Thyroid gland (tissue), 4 donors: Measurements from ENCODE around the gene TREH.

ENCODE experiments used
- CTCF ChIP-seq, 6 experiments: fragments of 200-600 bp in 3 of 6; fragments of 450-650 bp in 3 of 6; sonication (generic) in 3 of 6; IDR thresholded peaks; one replicate each; pipeline ENCODE4 v1.5.1; 2016 to 2019; ENCODE audit warnings: antibody characterized with exemption in 6 of 6, mild to moderate bottlenecking in 2 of 6, inconsistent platforms in 1 of 6, moderate library complexity in 1 of 6
- POLR2A ChIP-seq, 2 donors: fragments of 450-650 bp; IDR thresholded peaks; one replicate each; pipeline ENCODE4 v1.6.1; 2017; ENCODE audit warnings: antibody characterized with exemption in 2 of 2, mild to moderate bottlenecking in 2 of 2, moderate library complexity in 1 of 2

GRCh38 chr11:118631142-118631909 lies 48.1 kb downstream of the TREH start:
- no peak for TF ChIP-seq CTCF (IDR thresholded peaks at IDR 0.05)
- no peak for TF ChIP-seq POLR2A (IDR thresholded peaks at IDR 0.05)
